ENCODE measurements around the gene SCAPER.

DNA sequence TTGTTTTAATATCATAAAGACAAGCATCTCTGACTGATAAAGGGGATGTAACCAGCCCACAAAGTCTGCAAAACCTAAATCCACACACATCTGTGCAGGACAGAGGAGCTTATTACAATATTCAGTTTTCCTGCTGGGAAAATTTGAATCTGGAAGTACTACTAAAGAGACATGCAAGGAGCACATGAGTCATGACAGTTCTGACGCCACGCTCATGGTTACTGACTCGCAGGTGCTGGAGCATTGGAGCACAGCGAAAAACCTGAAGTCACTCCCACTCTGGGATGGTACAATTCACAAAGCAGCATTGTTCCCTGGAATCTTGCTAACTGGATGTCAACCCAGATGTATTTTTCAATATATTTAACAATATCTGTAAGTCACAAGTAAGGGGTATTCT is 576.2 kb downstream of the SCAPER start:
- TF ChIP-seq, protein P1, sequence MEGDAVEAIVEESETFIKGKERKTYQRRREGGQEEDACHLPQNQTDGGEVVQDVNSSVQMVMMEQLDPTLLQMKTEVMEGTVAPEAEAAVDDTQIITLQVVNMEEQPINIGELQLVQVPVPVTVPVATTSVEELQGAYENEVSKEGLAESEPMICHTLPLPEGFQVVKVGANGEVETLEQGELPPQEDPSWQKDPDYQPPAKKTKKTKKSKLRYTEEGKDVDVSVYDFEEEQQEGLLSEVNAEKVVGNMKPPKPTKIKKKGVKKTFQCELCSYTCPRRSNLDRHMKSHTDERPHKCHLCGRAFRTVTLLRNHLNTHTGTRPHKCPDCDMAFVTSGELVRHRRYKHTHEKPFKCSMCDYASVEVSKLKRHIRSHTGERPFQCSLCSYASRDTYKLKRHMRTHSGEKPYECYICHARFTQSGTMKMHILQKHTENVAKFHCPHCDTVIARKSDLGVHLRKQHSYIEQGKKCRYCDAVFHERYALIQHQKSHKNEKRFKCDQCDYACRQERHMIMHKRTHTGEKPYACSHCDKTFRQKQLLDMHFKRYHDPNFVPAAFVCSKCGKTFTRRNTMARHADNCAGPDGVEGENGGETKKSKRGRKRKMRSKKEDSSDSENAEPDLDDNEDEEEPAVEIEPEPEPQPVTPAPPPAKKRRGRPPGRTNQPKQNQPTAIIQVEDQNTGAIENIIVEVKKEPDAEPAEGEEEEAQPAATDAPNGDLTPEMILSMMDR (tag by site-specific recombination; IDR thresholded peaks at IDR 0.05), result no peak
- TF ChIP-seq KLF9 (tag by site-specific recombination; IDR thresholded peaks at IDR 0.05; ENCODE audit: low read depth) (no peak), ZNF76 (tag by site-specific recombination; IDR thresholded peaks at IDR 0.05; ENCODE audit: borderline replicate concordance, low read depth) (no peak), ZNF416 (tag by site-specific recombination; IDR thresholded peaks at IDR 0.05) (no peak), ZNF335 (tag by site-specific recombination; conservative IDR thresholded peaks at IDR 0.05) (no peak), ZBTB20 (tag by site-specific recombination; IDR thresholded peaks at IDR 0.05) (no peak), ZBTB8A (tag by site-specific recombination; IDR thresholded peaks at IDR 0.05) (no peak), ZNF366 (tag by site-specific recombination; conservative IDR thresholded peaks at IDR 0.05) (no peak), PRDM1 (tag by site-specific recombination; IDR thresholded peaks at IDR 0.05) (no peak), ZNF112 (tag by site-specific recombination; IDR thresholded peaks at IDR 0.05) (no peak)
- TF ChIP-seq, protein P2, sequence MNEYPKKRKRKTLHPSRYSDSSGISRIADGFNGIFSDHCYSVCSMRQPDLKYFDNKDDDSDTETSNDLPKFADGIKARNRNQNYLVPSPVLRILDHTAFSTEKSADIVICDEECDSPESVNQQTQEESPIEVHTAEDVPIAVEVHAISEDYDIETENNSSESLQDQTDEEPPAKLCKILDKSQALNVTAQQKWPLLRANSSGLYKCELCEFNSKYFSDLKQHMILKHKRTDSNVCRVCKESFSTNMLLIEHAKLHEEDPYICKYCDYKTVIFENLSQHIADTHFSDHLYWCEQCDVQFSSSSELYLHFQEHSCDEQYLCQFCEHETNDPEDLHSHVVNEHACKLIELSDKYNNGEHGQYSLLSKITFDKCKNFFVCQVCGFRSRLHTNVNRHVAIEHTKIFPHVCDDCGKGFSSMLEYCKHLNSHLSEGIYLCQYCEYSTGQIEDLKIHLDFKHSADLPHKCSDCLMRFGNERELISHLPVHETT (tag by site-specific recombination; IDR thresholded peaks at IDR 0.05), result no peak
- TF ChIP-seq, protein P3, sequence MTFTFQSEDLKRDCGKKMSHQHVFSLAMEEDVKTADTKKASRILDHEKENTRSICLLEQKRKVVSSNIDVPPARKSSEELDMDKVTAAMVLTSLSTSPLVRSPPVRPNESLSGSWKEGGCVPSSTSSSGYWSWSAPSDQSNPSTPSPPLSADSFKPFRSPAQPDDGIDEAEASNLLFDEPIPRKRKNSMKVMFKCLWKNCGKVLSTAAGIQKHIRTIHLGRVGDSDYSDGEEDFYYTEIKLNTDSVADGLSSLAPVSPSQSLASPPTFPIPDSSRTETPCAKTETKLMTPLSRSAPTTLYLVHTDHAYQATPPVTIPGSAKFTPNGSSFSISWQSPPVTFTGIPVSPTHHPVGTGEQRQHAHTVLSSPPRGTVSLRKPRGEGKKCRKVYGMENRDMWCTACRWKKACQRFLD (tag by site-specific recombination; IDR thresholded peaks at IDR 0.05), result no peak
- TF ChIP-seq, protein P4, sequence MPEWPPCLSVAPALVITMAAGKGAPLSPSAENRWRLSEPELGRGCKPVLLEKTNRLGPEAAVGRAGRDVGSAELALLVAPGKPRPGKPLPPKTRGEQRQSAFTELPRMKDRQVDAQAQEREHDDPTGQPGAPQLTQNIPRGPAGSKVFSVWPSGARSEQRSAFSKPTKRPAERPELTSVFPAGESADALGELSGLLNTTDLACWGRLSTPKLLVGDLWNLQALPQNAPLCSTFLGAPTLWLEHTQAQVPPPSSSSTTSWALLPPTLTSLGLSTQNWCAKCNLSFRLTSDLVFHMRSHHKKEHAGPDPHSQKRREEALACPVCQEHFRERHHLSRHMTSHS (tag by site-specific recombination; IDR thresholded peaks at IDR 0.05), result no peak

All from HEK293 (cell line).